Measurements from ENCODE around the gene CA11. TPM values are rescaled to one million over a fixed set of nuclear protein-coding genes. Genes with fewer than 3 reads are reported as not detected.

CA11 gene
- total RNA-seq, 2 donors from 2014 or later, result 4.7 to 4.9 TPM

GRCh38 chr19:48625891-48626327 is 20.1 kb downstream of the CA11 start:
- DNase-seq (ENCODE audit: low spot score) (no peak), ATAC-seq (no peak)
- Mint-ChIP-seq H3K27ac (no peak overlapping the region), H3K9me3 (peaks cover 3% of the 10 kb centered on the region), H3K4me3 (no peak overlapping the region), H3K4me1 (ENCODE audit: low read depth in 2 of 2) (peaks cover 24 to 40% of the 10 kb centered on the region in 2 donors), H3K27me3 (no peaks in the 10 kb centered on the region), H3K36me3 (peaks cover 7% of the 10 kb centered on the region)

- peak overlapping the region; percentile 89 for H3K4me3 Mint-ChIP-seq
Measured at GRCh38 chr19:48624791-48625723, 20.9 kb downstream of the CA11 start.

GRCh38 chr19:48624067-48624594 is 21.9 kb downstream of the CA11 start:
- ATAC-seq, result peak; percentile 88
- peaks cover 37 to 50% of the 10 kb centered on the region in 2 donors for H3K4me1 Mint-ChIP-seq (ENCODE audit: low read depth in 2 of 2)
- peaks cover 3% of the 10 kb centered on the region for H3K9me3 Mint-ChIP-seq
- no peaks in the 10 kb centered on the region for H3K27me3 Mint-ChIP-seq
- H3K4me3 Mint-ChIP-seq, result peak overlapping the region; percentile 89
- peak overlapping the region; percentile 79 to 97 for H3K27ac Mint-ChIP-seq
- peaks cover 7% of the 10 kb centered on the region for H3K36me3 Mint-ChIP-seq
- DNase-seq (ENCODE audit: low spot score), result peak; percentile 99

More at GRCh38 chr19:48624791-48625723, 20.9 kb downstream of the CA11 start:
- no peak for DNase-seq (ENCODE audit: low spot score)
- no peak for ATAC-seq
- Mint-ChIP-seq H3K9me3 (peaks cover 3% of the 10 kb centered on the region), H3K4me1 (ENCODE audit: low read depth in 2 of 2) (peaks cover 28 to 43% of the 10 kb centered on the region in 2 donors), H3K36me3 (peaks cover 7% of the 10 kb centered on the region), H3K27ac (peak overlapping the region; percentile 53 to 97), H3K27me3 (no peaks in the 10 kb centered on the region)

- ATAC-seq (no peak), DNase-seq (ENCODE audit: low spot score) (no peak)
- Mint-ChIP-seq H3K4me1 (ENCODE audit: low read depth in 2 of 2) (peaks cover 40 to 50% of the 10 kb centered on the region in 2 donors), H3K4me3 (peak overlapping the region; percentile 89), H3K27ac (peak overlapping the region; percentile 79 to 97), H3K9me3 (peaks cover 3% of the 10 kb centered on the region), H3K27me3 (no peaks in the 10 kb centered on the region), H3K36me3 (peaks cover 11% of the 10 kb centered on the region)
Measured at GRCh38 chr19:48623556-48624066, 22.4 kb downstream of the CA11 start.

- H3K27ac Mint-ChIP-seq, result peak overlapping the region; percentile 97 to 99
- no peaks in the 10 kb centered on the region for H3K27me3 Mint-ChIP-seq
- peaks cover 52% of the 10 kb centered on the region in 2 donors for H3K4me1 Mint-ChIP-seq (ENCODE audit: low read depth in 2 of 2)
- H3K36me3 Mint-ChIP-seq, result peaks cover 19% of the 10 kb centered on the region
- peak overlapping the region; percentile 96 for H3K4me3 Mint-ChIP-seq
- ATAC-seq, result no peak
- peaks cover 3% of the 10 kb centered on the region for H3K9me3 Mint-ChIP-seq
- no peak for DNase-seq (ENCODE audit: low spot score)
Measured at GRCh38 chr19:48619692-48620585, 26.0 kb downstream of the CA11 start.

- H3K4me3 Mint-ChIP-seq, result peak within 1 kb of the TSS; percentile 96
- H3K36me3 Mint-ChIP-seq, result peaks cover 19% of the 10 kb centered on the region
- ATAC-seq (peak; percentile 91 to 94), DNase-seq (ENCODE audit: low spot score) (peak; percentile 98)
- peak within 1 kb of the TSS; percentile 97 to 99 for H3K27ac Mint-ChIP-seq
- peaks cover 47 to 50% of the 10 kb centered on the region in 2 donors for H3K4me1 Mint-ChIP-seq (ENCODE audit: low read depth in 2 of 2)
- no peaks in the 10 kb centered on the region for H3K27me3 Mint-ChIP-seq
- peaks cover 3% of the 10 kb centered on the region for H3K9me3 Mint-ChIP-seq
Measured at GRCh38 chr19:48618916-48619691, 26.9 kb downstream of the CA11 start, which contains the start of the genes RPL18 and SPHK2. Gene RPL18 (minus strand): TSS chr19:48619178. CDS start chr19:48619143, 35 bp downstream. Gene SPHK2 (plus strand): TSS chr19:48619506. CDS start chr19:48620515, 1,009 bp downstream.

- H3K4me3 Mint-ChIP-seq, result peak overlapping the region; percentile 96
- H3K36me3 Mint-ChIP-seq, result peaks cover 12% of the 10 kb centered on the region
- peak overlapping the region; percentile 97 to 99 for H3K27ac Mint-ChIP-seq
- no peaks in the 10 kb centered on the region for H3K27me3 Mint-ChIP-seq
- peaks cover 46 to 49% of the 10 kb centered on the region in 2 donors for H3K4me1 Mint-ChIP-seq (ENCODE audit: low read depth in 2 of 2)
- DNase-seq (ENCODE audit: low spot score) (no peak), ATAC-seq (no peak)
- no peaks in the 10 kb centered on the region for H3K9me3 Mint-ChIP-seq
Measured at GRCh38 chr19:48618278-48618915, 27.6 kb downstream of the CA11 start.

- H3K27ac Mint-ChIP-seq, result peak overlapping the region; percentile 97 to 99
- no peak for ATAC-seq
- peaks cover 41 to 46% of the 10 kb centered on the region in 2 donors for H3K4me1 Mint-ChIP-seq (ENCODE audit: low read depth in 2 of 2)
- no peaks in the 10 kb centered on the region for H3K27me3 Mint-ChIP-seq
- no peak for DNase-seq (ENCODE audit: low spot score)
- H3K36me3 Mint-ChIP-seq, result peaks cover 12% of the 10 kb centered on the region
- peak overlapping the region; percentile 96 for H3K4me3 Mint-ChIP-seq
- H3K9me3 Mint-ChIP-seq, result no peaks in the 10 kb centered on the region
Measured at GRCh38 chr19:48617146-48617937, 28.6 kb downstream of the CA11 start.

- H3K4me3 Mint-ChIP-seq, result peak overlapping the region; percentile 96
- H3K4me1 Mint-ChIP-seq (ENCODE audit: low read depth in 2 of 2), result peaks cover 39 to 44% of the 10 kb centered on the region in 2 donors
- no peaks in the 10 kb centered on the region for H3K27me3 Mint-ChIP-seq
- H3K9me3 Mint-ChIP-seq, result no peaks in the 10 kb centered on the region
- peak overlapping the region; percentile 97 to 99 for H3K27ac Mint-ChIP-seq
- ATAC-seq (no peak), DNase-seq (ENCODE audit: low spot score) (no peak)
- H3K36me3 Mint-ChIP-seq, result peaks cover 12% of the 10 kb centered on the region
Measured at GRCh38 chr19:48616491-48617056, 29.4 kb downstream of the CA11 start.

GRCh38 chr19:48616041-48616436 is 29.9 kb downstream of the CA11 start:
- no peak for ATAC-seq
- peaks cover 36 to 40% of the 10 kb centered on the region in 2 donors for H3K4me1 Mint-ChIP-seq (ENCODE audit: low read depth in 2 of 2)
- no peaks in the 10 kb centered on the region for H3K27me3 Mint-ChIP-seq
- no peak for DNase-seq (ENCODE audit: low spot score)
- H3K9me3 Mint-ChIP-seq, result no peaks in the 10 kb centered on the region
- H3K27ac Mint-ChIP-seq, result peak overlapping the region; percentile 97 to 99
- peak overlapping the region; percentile 96 for H3K4me3 Mint-ChIP-seq
- H3K36me3 Mint-ChIP-seq, result peaks cover 12% of the 10 kb centered on the region

- Mint-ChIP-seq H3K4me3 (no peak overlapping the region), H3K27me3 (no peaks in the 10 kb centered on the region), H3K27ac (no peak overlapping the region), H3K36me3 (peaks cover 12% of the 10 kb centered on the region), H3K4me1 (ENCODE audit: low read depth in 2 of 2) (peaks cover 36 to 40% of the 10 kb centered on the region in 2 donors), H3K9me3 (no peaks in the 10 kb centered on the region)
- DNase-seq (ENCODE audit: low spot score) (no peak), ATAC-seq (no peak)
Measured at GRCh38 chr19:48615231-48616040, 30.6 kb downstream of the CA11 start.

Data from natural killer cell treated with Interleukin-12 subunit alpha and Interleukin-12 subunit beta and Interleukin-15 and Interleukin-18, amount 100 ng/mL, for 72 hours (primary cell).